CD4-positive, alpha-beta T cell treated with Interleukin-6 at 100 ng/mL for 8 hours (primary cell): ENCODE results near the gene FBXO40.

Experiments
- DNase-seq: peaks from one replicate; pipeline ENCODE4 v3.0.0-alpha.2; 2020; ENCODE audit warnings: mixed read lengths, low spot score

The FBXO40 gene

GRCh38 chr3:121619691-121620090 is 26.5 kb downstream of the FBXO40 start:
- DNase-seq: no peak

GRCh38 chr3:121621491-121621890 is 28.3 kb downstream of the FBXO40 start:
- DNase-seq: no peak

GRCh38 chr3:121624147-121624899 is 31.1 kb downstream of the FBXO40 start:
- no peak for DNase-seq

GRCh38 chr3:121626495-121626894 is 33.3 kb downstream of the FBXO40 start:
- no peak for DNase-seq

GRCh38 chr3:121627211-121627610 is 34.0 kb downstream of the FBXO40 start:
- no peak for DNase-seq

GRCh38 chr3:121627622-121628021 is 34.4 kb downstream of the FBXO40 start:
- DNase-seq: no peak

GRCh38 chr3:121629601-121630000 is 36.4 kb downstream of the FBXO40 start:
- no peak for DNase-seq

GRCh38 chr3:121630355-121630754 is 37.2 kb downstream of the FBXO40 start:
- DNase-seq: no peak

GRCh38 chr3:121637922-121638321 is 44.7 kb downstream of the FBXO40 start:
- DNase-seq: no peak

GRCh38 chr3:121641127-121641526 is 47.9 kb downstream of the FBXO40 start:
- DNase-seq: no peak

- DNase-seq: no peak
Observed at GRCh38 chr3:121642601-121643314, 49.6 kb downstream of the FBXO40 start.

- no peak for DNase-seq
Observed at GRCh38 chr3:121645054-121645453, 51.9 kb downstream of the FBXO40 start.

GRCh38 chr3:121648219-121648958 is 55.2 kb downstream of the FBXO40 start:
- DNase-seq: no peak

GRCh38 chr3:121649645-121650044 is 56.5 kb downstream of the FBXO40 start:
- DNase-seq: no peak

- no peak for DNase-seq
Observed at GRCh38 chr3:121651684-121652083, 58.5 kb downstream of the FBXO40 start.

GRCh38 chr3:121654493-121655385 is 61.6 kb downstream of the FBXO40 start:
- peak; percentile 28 for DNase-seq

GRCh38 chr3:121658716-121659435 is 65.7 kb downstream of the FBXO40 start:
- DNase-seq: no peak

GRCh38 chr3:121659586-121659985 is 66.4 kb downstream of the FBXO40 start:
- no peak for DNase-seq

GRCh38 chr3:121660356-121661171 is 67.4 kb downstream of the FBXO40 start, which contains the start of gene HCLS1:
HCLS1 (minus strand) TSS chr3:121660903; CDS start chr3:121658347, 2,556 bp downstream.
- DNase-seq: peak; percentile 75

GRCh38 chr3:121661376-121661775 is 68.2 kb downstream of the FBXO40 start:
- DNase-seq: no peak
